Measurements from ENCODE around the gene NECTIN1.
A peak's percentile ranks its signal among the peaks of the same experiment; 100 is the strongest.

The NECTIN1 gene

GRCh38 chr11:119705362-119705761, 23.6 kb downstream of the NECTIN1 start:
- Histone ChIP-seq H3K36me3 (ENCODE audit: control insufficient read depth in 2 of 2, insufficient read depth in 2 of 2, low read length in 2 of 2) (peaks cover 0 to 2% of the 10 kb centered on the region in 2 donors), H3K9me3 (ENCODE audit: control insufficient read depth in 2 of 2, low read length in 2 of 2) (no peaks in the 10 kb centered on the region), H3K9ac (ENCODE audit: low read depth in 1 of 2, low read length in 2 of 2) (no peak overlapping the region), H3K4me1 (ENCODE audit: control insufficient read depth in 2 of 2, insufficient read depth in 2 of 2, low read length in 2 of 2) (peaks cover 4 to 22% of the 10 kb centered on the region in 2 donors), H3K27ac (ENCODE audit: low read depth in 2 of 2, low read length in 2 of 2) (no peak overlapping the region), H3K4me3 (ENCODE audit: low read length in 2 of 2) (no peak overlapping the region), H3K27me3 (ENCODE audit: control insufficient read depth in 2 of 2, insufficient read depth in 2 of 2, low read length in 2 of 2) (no peaks in the 10 kb centered on the region)

DNA sequence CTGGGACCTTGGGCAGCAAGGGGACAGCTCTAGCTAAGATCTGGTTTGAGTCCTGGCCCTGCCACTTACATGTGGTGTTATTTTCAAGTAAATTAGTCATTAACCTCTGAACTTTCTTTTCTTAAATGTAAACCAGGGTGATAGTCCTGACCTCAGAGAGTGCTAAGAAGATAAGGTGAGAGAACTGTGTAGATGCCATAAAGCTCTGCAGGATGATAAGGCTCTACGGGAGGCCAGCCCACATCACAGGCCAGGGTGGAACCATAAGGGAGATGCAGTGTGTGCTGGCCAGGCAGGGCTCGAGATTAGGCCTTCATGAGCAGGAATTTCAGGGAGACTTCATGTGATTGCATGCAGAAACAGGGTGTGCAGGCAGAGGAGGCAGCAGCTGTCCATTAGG, 24.2 kb downstream of the NECTIN1 start:
- no peaks in the 10 kb centered on the region for H3K9me3 ChIP-seq (ENCODE audit: control insufficient read depth in 2 of 2, low read length in 2 of 2)
- peaks cover 7 to 26% of the 10 kb centered on the region in 2 donors for H3K4me1 ChIP-seq (ENCODE audit: control insufficient read depth in 2 of 2, insufficient read depth in 2 of 2, low read length in 2 of 2)
- H3K36me3 ChIP-seq (ENCODE audit: control insufficient read depth in 2 of 2, insufficient read depth in 2 of 2, low read length in 2 of 2) = peaks cover 0 to 2% of the 10 kb centered on the region in 2 donors
- H3K27ac ChIP-seq (ENCODE audit: low read depth in 2 of 2, low read length in 2 of 2) = no peak overlapping the region
- H3K4me3 ChIP-seq (ENCODE audit: low read length in 2 of 2) = no peak overlapping the region
- H3K27me3 ChIP-seq (ENCODE audit: control insufficient read depth in 2 of 2, insufficient read depth in 2 of 2, low read length in 2 of 2) = no peaks in the 10 kb centered on the region
- no peak overlapping the region for H3K9ac ChIP-seq (ENCODE audit: low read depth in 1 of 2, low read length in 2 of 2)

DNA sequence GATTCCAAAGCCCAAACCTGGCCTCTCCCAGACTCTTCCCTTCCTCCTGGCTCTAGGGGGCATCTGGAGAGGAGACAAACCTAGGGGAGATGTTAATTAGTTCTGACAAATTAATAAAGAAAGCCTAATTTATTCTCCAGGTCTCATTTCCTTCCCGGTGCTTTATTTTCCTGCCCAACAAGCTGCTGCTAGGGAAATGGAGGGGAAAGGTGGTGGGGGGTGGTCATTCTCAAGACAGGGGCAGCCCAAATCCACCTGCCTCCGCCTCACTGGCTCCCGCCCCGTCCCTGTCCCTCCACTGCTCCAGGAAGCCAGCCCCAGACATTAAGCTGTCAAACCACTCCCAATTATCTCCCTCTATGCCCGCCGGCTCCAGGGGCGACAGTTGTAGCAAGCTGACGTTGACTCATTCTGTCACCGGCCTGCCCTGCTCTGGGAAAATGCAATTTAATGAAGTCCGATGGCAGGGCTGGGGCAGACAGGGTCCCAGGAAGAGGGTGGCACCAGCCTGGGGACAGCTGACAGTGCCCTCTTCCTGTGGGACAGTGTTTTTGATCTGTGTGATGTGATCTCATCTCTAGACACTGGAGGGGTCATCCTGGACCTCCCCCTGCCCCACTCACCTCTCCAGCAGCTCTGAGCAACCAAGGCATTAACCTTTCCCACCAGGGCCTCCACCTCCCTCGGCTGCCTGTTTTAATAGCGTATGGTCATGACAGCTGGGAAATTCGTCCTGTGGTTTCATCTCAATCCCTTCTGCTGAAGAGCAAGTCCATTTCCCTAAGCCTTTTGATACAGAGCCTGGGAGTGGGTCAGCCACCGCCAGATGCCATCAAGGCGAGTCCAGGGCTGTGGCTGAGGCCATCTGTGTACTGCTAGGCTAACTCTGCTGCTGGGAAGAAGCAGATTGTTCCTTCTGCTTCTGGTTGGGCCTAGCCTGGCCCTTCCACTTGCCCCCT, 27.1 kb downstream of the NECTIN1 start:
- Histone ChIP-seq H3K9ac (ENCODE audit: low read depth in 1 of 2, low read length in 2 of 2) (peak overlapping the region in 1 of 2 donors; percentile 40), H3K4me3 (ENCODE audit: low read length in 2 of 2) (no peak overlapping the region), H3K36me3 (ENCODE audit: control insufficient read depth in 2 of 2, insufficient read depth in 2 of 2, low read length in 2 of 2) (peaks cover 0 to 2% of the 10 kb centered on the region in 2 donors), H3K27me3 (ENCODE audit: control insufficient read depth in 2 of 2, insufficient read depth in 2 of 2, low read length in 2 of 2) (no peaks in the 10 kb centered on the region), H3K9me3 (ENCODE audit: control insufficient read depth in 2 of 2, low read length in 2 of 2) (no peaks in the 10 kb centered on the region), H3K4me1 (ENCODE audit: control insufficient read depth in 2 of 2, insufficient read depth in 2 of 2, low read length in 2 of 2) (peaks cover 28 to 50% of the 10 kb centered on the region in 2 donors), H3K27ac (ENCODE audit: low read depth in 2 of 2, low read length in 2 of 2) (no peak overlapping the region)

DNA sequence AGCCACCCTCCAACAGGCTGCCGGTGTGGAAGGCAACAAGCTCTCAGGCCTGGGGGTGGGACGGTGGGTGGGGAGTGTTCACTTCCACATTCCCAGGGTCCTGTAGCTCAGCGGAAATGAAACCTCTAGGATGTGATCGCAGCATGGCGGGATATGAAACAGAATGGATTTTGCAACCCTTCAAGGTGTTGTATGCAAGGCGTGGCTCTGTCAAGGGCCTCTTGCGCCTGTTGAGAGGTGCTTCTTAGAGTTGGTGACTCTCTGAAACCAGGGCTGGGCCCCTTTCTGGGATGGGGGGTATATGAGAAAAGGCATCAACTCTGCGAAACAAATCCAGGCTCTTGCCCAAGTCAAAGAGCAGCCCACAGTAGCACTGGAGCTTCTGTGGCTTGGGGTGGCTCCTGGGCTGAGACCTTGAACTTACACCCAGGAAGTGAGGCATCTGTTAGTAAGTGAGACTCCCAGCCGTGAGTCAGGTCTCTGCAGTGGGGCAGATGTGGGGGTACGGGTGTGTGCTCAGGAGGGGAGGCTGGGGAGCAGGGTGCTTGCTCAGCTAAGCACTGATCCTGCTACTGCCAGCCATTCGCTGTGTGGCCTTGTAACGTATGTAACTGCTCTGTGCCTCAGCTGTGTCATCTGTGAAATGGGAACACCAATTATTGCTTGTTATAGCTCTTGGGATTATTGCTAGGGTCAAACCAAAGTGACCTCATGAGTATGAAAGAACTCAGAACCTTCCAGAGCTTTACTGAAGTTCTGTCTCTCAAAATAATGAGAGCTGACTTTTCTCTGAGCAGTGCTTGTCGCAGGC, 28.3 kb downstream of the NECTIN1 start:
- Histone ChIP-seq H3K27me3 (ENCODE audit: control insufficient read depth in 2 of 2, insufficient read depth in 2 of 2, low read length in 2 of 2) (no peaks in the 10 kb centered on the region), H3K36me3 (ENCODE audit: control insufficient read depth in 2 of 2, insufficient read depth in 2 of 2, low read length in 2 of 2) (peaks cover 0 to 2% of the 10 kb centered on the region in 2 donors), H3K4me1 (ENCODE audit: control insufficient read depth in 2 of 2, insufficient read depth in 2 of 2, low read length in 2 of 2) (peaks cover 30 to 56% of the 10 kb centered on the region in 2 donors), H3K9me3 (ENCODE audit: control insufficient read depth in 2 of 2, low read length in 2 of 2) (no peaks in the 10 kb centered on the region), H3K4me3 (ENCODE audit: low read length in 2 of 2) (no peak overlapping the region), H3K27ac (ENCODE audit: low read depth in 2 of 2, low read length in 2 of 2) (no peak overlapping the region), H3K9ac (ENCODE audit: low read depth in 1 of 2, low read length in 2 of 2) (no peak overlapping the region)

GRCh38 chr11:119700030-119700429, 29.0 kb downstream of the NECTIN1 start:
- Histone ChIP-seq H3K36me3 (ENCODE audit: control insufficient read depth in 2 of 2, insufficient read depth in 2 of 2, low read length in 2 of 2) (peaks cover 0 to 2% of the 10 kb centered on the region in 2 donors), H3K4me3 (ENCODE audit: low read length in 2 of 2) (no peak overlapping the region), H3K4me1 (ENCODE audit: control insufficient read depth in 2 of 2, insufficient read depth in 2 of 2, low read length in 2 of 2) (peaks cover 30 to 54% of the 10 kb centered on the region in 2 donors), H3K9me3 (ENCODE audit: control insufficient read depth in 2 of 2, low read length in 2 of 2) (no peaks in the 10 kb centered on the region), H3K27ac (ENCODE audit: low read depth in 2 of 2, low read length in 2 of 2) (peak overlapping the region; percentile 67 to 69), H3K27me3 (ENCODE audit: control insufficient read depth in 2 of 2, insufficient read depth in 2 of 2, low read length in 2 of 2) (no peaks in the 10 kb centered on the region), H3K9ac (ENCODE audit: low read depth in 1 of 2, low read length in 2 of 2) (peak overlapping the region in 1 of 2 donors; percentile 11)

GRCh38 chr11:119699227-119699626, 29.8 kb downstream of the NECTIN1 start:
- H3K4me1 ChIP-seq (ENCODE audit: control insufficient read depth in 2 of 2, insufficient read depth in 2 of 2, low read length in 2 of 2) = peaks cover 37 to 57% of the 10 kb centered on the region in 2 donors

DNA sequence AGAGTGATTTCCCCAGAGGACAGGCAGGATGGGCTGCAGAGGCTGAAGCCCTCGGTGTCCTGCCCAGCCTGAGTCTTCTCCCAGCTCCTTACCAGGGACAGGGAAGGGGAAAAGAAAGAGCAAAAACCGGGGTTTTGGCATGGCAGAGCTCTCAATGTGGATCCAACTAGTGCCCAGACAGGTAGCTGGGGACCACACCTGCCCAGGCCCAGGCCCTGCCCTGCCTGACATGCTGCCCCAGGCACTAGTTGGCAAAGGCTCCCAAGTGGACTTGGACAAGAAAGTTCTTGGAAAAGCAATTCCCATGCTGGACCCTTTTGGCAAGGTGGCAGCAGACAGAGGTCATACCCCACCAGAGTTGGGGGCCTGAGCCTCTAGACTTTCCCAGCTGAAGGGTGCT, 31.1 kb downstream of the NECTIN1 start:
- Histone ChIP-seq H3K4me3 (ENCODE audit: low read length in 2 of 2) (no peak overlapping the region), H3K9ac (ENCODE audit: low read depth in 1 of 2, low read length in 2 of 2) (no peak overlapping the region), H3K9me3 (ENCODE audit: control insufficient read depth in 2 of 2, low read length in 2 of 2) (no peaks in the 10 kb centered on the region), H3K36me3 (ENCODE audit: control insufficient read depth in 2 of 2, insufficient read depth in 2 of 2, low read length in 2 of 2) (no peaks in the 10 kb centered on the region), H3K27ac (ENCODE audit: low read depth in 2 of 2, low read length in 2 of 2) (peak overlapping the region in 1 of 2 donors; percentile 6), H3K4me1 (ENCODE audit: control insufficient read depth in 2 of 2, insufficient read depth in 2 of 2, low read length in 2 of 2) (peaks cover 35 to 61% of the 10 kb centered on the region in 2 donors), H3K27me3 (ENCODE audit: control insufficient read depth in 2 of 2, insufficient read depth in 2 of 2, low read length in 2 of 2) (no peaks in the 10 kb centered on the region)

More at GRCh38 chr11:119699227-119699626, 29.8 kb downstream of the NECTIN1 start:
- Histone ChIP-seq H3K9me3 (ENCODE audit: control insufficient read depth in 2 of 2, low read length in 2 of 2) (no peaks in the 10 kb centered on the region), H3K27me3 (ENCODE audit: control insufficient read depth in 2 of 2, insufficient read depth in 2 of 2, low read length in 2 of 2) (no peaks in the 10 kb centered on the region), H3K9ac (ENCODE audit: low read depth in 1 of 2, low read length in 2 of 2) (peak overlapping the region in 1 of 2 donors; percentile 30), H3K27ac (ENCODE audit: low read depth in 2 of 2, low read length in 2 of 2) (peak overlapping the region; percentile 67 to 77), H3K36me3 (ENCODE audit: control insufficient read depth in 2 of 2, insufficient read depth in 2 of 2, low read length in 2 of 2) (no peaks in the 10 kb centered on the region), H3K4me3 (ENCODE audit: low read length in 2 of 2) (no peak overlapping the region)

GRCh38 chr11:119697445-119697844, 31.6 kb downstream of the NECTIN1 start:
- H3K27me3 ChIP-seq (ENCODE audit: control insufficient read depth in 2 of 2, insufficient read depth in 2 of 2, low read length in 2 of 2) = no peaks in the 10 kb centered on the region
- H3K4me3 ChIP-seq (ENCODE audit: low read length in 2 of 2) = no peak overlapping the region
- H3K9ac ChIP-seq (ENCODE audit: low read depth in 1 of 2, low read length in 2 of 2) = no peak overlapping the region
- H3K4me1 ChIP-seq (ENCODE audit: control insufficient read depth in 2 of 2, insufficient read depth in 2 of 2, low read length in 2 of 2) = peaks cover 35 to 61% of the 10 kb centered on the region in 2 donors
- peak overlapping the region in 1 of 2 donors; percentile 6 for H3K27ac ChIP-seq (ENCODE audit: low read depth in 2 of 2, low read length in 2 of 2)
- no peaks in the 10 kb centered on the region for H3K36me3 ChIP-seq (ENCODE audit: control insufficient read depth in 2 of 2, insufficient read depth in 2 of 2, low read length in 2 of 2)
- H3K9me3 ChIP-seq (ENCODE audit: control insufficient read depth in 2 of 2, low read length in 2 of 2) = no peaks in the 10 kb centered on the region

- no peak overlapping the region for H3K27ac ChIP-seq (ENCODE audit: low read depth in 2 of 2, low read length in 2 of 2)
- no peak overlapping the region for H3K9ac ChIP-seq (ENCODE audit: low read depth in 1 of 2, low read length in 2 of 2)
- H3K36me3 ChIP-seq (ENCODE audit: control insufficient read depth in 2 of 2, insufficient read depth in 2 of 2, low read length in 2 of 2) = no peaks in the 10 kb centered on the region
- no peaks in the 10 kb centered on the region for H3K27me3 ChIP-seq (ENCODE audit: control insufficient read depth in 2 of 2, insufficient read depth in 2 of 2, low read length in 2 of 2)
- no peaks in the 10 kb centered on the region for H3K9me3 ChIP-seq (ENCODE audit: control insufficient read depth in 2 of 2, low read length in 2 of 2)
- H3K4me3 ChIP-seq (ENCODE audit: low read length in 2 of 2) = no peak overlapping the region
- peaks cover 35 to 54% of the 10 kb centered on the region in 2 donors for H3K4me1 ChIP-seq (ENCODE audit: control insufficient read depth in 2 of 2, insufficient read depth in 2 of 2, low read length in 2 of 2)
These were observed 32.4 kb downstream of the NECTIN1 start for GRCh38 chr11:119696378-119697222.

Data from mucosa of rectum (tissue), 2 donors.